HepG2 (cell line): ENCODE results near the gene ABHD2. TPM values are rescaled to one million over a fixed set of nuclear protein-coding genes. Genes with fewer than 3 reads are reported as not detected.

Experiments
- ATAC-seq: fragments of 200-7000 bp; cut with Tn5 transposase; 3 replicates; pipeline ENCODE4 v1.9.1; 2020; ENCODE audit warnings: mild to moderate bottlenecking, moderate library complexity
- BruUV-seq: library from RNA; stranded (reverse); fragments of 400-500 nt; replicated peaks from 2 replicates; lab custom pipeline; 2021; lab: Mats Ljungman, UMichigan
- CTCF ChIA-PET: fragments of 300-600 bp; formaldehyde crosslinking; extraction: SDS; loops from one replicate; lab custom pipeline; 2021; ENCODE audit warnings: low total read pairs, inconsistent platforms, low intra/inter-chr PET ratio; lab: Yijun Ruan, JAX
- POLR2A ChIA-PET: fragments of 350-600 bp; sonication (Branson Sonifier 250); formaldehyde crosslinking; loops from one replicate; lab custom pipeline; 2020; ENCODE audit warnings: antibody characterized with exemption, inconsistent platforms; lab: Yijun Ruan, JAX
- DNase-seq: peaks from one replicate; pipeline ENCODE4 v3.0.0-alpha.2; 2015; ENCODE audit warnings: low spot score
- FAIRE-seq: peaks from 3 replicates; lab custom pipeline; 2011; peaks lifted over from hg19 to GRCh38; lab: Jason Lieb, UNC
- H2AFZ ChIP-seq: one replicate; pipeline ENCODE4 v1.6.1; 2011; ENCODE audit warnings: low read length, inconsistent platforms
- H3K27ac ChIP-seq: fragments of 300-600 bp; 3 replicates; pipeline ENCODE4 v1.8.0; 2011; ENCODE audit warnings: mixed run types, mild to moderate bottlenecking, mixed read lengths, low read length, inconsistent platforms; ENCODE audit not compliant: insufficient read depth; ENCODE audit errors: extremely low read length
- H3K27me3 ChIP-seq, 2 experiments: fragments of 200-600 bp in 1 of 2; 2 replicates in 1 of 2; 3 replicates in 1 of 2; pipeline versions ENCODE4 v1.6.0 to v1.8.0; 2011; ENCODE audit warnings: low read length in 2 of 2, mild to moderate bottlenecking in 2 of 2, moderate library complexity in 2 of 2, inconsistent platforms in 1 of 2; ENCODE audit not compliant: insufficient read depth in 2 of 2, control insufficient read depth in 1 of 2
- H3K36me3 ChIP-seq, 2 experiments: fragments of 200-600 bp in 1 of 2; replicated peaks in 1 of 2; 2 replicates in 1 of 2; 3 replicates in 1 of 2; pipeline versions ENCODE4 v1.5.1 to v1.8.0; 2011; ENCODE audit warnings: low read length in 2 of 2, inconsistent platforms in 1 of 2; ENCODE audit not compliant: insufficient read depth in 2 of 2, control insufficient read depth in 1 of 2
- H3K4me1 ChIP-seq: 2 replicates; pipeline ENCODE4 v1.5.1; 2012; ENCODE audit warnings: low read length, inconsistent platforms; ENCODE audit not compliant: insufficient read depth
- H3K4me2 ChIP-seq: 2 replicates; pipeline ENCODE4 v1.6.0; 2011; ENCODE audit warnings: low read depth, low read length, inconsistent platforms
- H3K4me3 ChIP-seq, 3 experiments: fragments of 200-600 bp in 1 of 3; sonication (generic), shearing (Covaris generic) in 1 of 3; replicated peaks in 1 of 3; 2 replicates each; pipeline ENCODE4 v1.5.1; 2011 to 2016; ENCODE audit warnings: low read length in 3 of 3, inconsistent platforms in 2 of 3, low read depth in 2 of 3, mild to moderate bottlenecking in 2 of 3, control low read depth in 1 of 3, mixed read lengths in 1 of 3; ENCODE audit not compliant: insufficient read depth in 1 of 3
- H3K79me2 ChIP-seq: one replicate; pipeline ENCODE4 v1.6.1; 2011; ENCODE audit warnings: low read length, inconsistent platforms; ENCODE audit not compliant: insufficient read depth
- H3K9ac ChIP-seq: 2 replicates; pipeline ENCODE4 v1.6.0; 2011; ENCODE audit warnings: mild to moderate bottlenecking, low read depth, low read length, inconsistent platforms; ENCODE audit not compliant: insufficient read depth
- H3K9me3 ChIP-seq: 2 replicates; pipeline ENCODE4 v1.5.1; 2012; ENCODE audit warnings: mild to moderate bottlenecking, low read length
- H4K20me1 ChIP-seq: 2 replicates; pipeline ENCODE4 v1.6.0; 2011; ENCODE audit warnings: inconsistent platforms, mild to moderate bottlenecking, low read length, moderate library complexity; ENCODE audit not compliant: insufficient read depth
- ERF ChIP-seq: IDR thresholded peaks from 2 replicates; pipeline ENCODE4 v1.6.1; 2018; ENCODE audit warnings: missing biosample characterization, missing genetic modification reagents
- ESRRA ChIP-seq: sonication (generic); formaldehyde crosslinking; IDR thresholded peaks from 2 replicates; pipeline ENCODE4 v1.5.1; 2020; ENCODE audit warnings: mild to moderate bottlenecking, low read depth, missing genetic modification reagents
- HNRNPK ChIP-seq: fragments of 200-400 bp; formaldehyde crosslinking; IDR thresholded peaks from 2 replicates; pipeline ENCODE4 v1.6.1; 2018; ENCODE audit warnings: low read length, low read depth, moderate library complexity, mild to moderate bottlenecking; ENCODE audit not compliant: poor library complexity, severe bottlenecking
- MLLT10 ChIP-seq: sonication (generic); formaldehyde crosslinking; IDR thresholded peaks from 2 replicates; pipeline ENCODE4 v1.4.0; 2020; ENCODE audit warnings: missing genetic modification reagents
- MZF1 ChIP-seq: sonication (generic); formaldehyde crosslinking; IDR thresholded peaks from 2 replicates; pipeline ENCODE4 v1.8.1; 2023; ENCODE audit warnings: mild to moderate bottlenecking, missing genetic modification reagents, borderline replicate concordance
- NFYC ChIP-seq: IDR thresholded peaks from 2 replicates; pipeline ENCODE4 v1.6.1; 2016; ENCODE audit warnings: missing genetic modification reagents, missing compliant biosample characterization
- RELA ChIP-seq: sonication (generic); formaldehyde crosslinking; IDR thresholded peaks from 2 replicates; pipeline ENCODE4 v1.4.0; 2020; ENCODE audit warnings: missing genetic modification reagents
- SIN3A ChIP-seq: IDR thresholded peaks from 2 replicates; pipeline ENCODE4 v1.6.1; 2011; ENCODE audit warnings: low read depth, mild to moderate bottlenecking, control low read depth, low read length, borderline replicate concordance
- SPEN ChIP-seq: sonication (generic); formaldehyde crosslinking; IDR thresholded peaks from 2 replicates; pipeline ENCODE4 v1.5.1; 2020; ENCODE audit warnings: low read depth, mild to moderate bottlenecking, missing genetic modification reagents
- ZNF281 ChIP-seq: sonication (generic); formaldehyde crosslinking; IDR thresholded peaks from 2 replicates; pipeline ENCODE4 v1.4.0; 2020; ENCODE audit warnings: missing genetic modification reagents, borderline replicate concordance
- ZNF784 ChIP-seq: sonication (generic); formaldehyde crosslinking; IDR thresholded peaks from 2 replicates; pipeline ENCODE4 v1.5.1; 2020; ENCODE audit warnings: missing genetic modification reagents, mild to moderate bottlenecking, borderline replicate concordance
- WGBS: methylation state at CpG from one replicate; pipeline ENCODE4 v1.1.6; 2017; ENCODE audit warnings: low lambda C conversion rate; 5-methylcytosine and 5-hydroxymethylcytosine counted together
- in situ Hi-C: cut with HindIII; loops from 2 replicates; pipeline ENCODE4 v1.10.0; 2017; ENCODE audit warnings: low pct_unique_long_range_greater_than_20kb; ENCODE audit not compliant: extremely low pct_ligation_motif_present
- intact Hi-C: fragments of 100-400 bp; cut with micrococcal nuclease; formaldehyde crosslinking; loops from one replicate; pipeline ENCODE4 v1.10.0; 2022; ENCODE audit not compliant: unreplicated experiment
- polyA plus RNA-seq, 8 experiments: library from polyadenylated mRNA; depleted of rRNA in 3 of 8; stranded (reverse) in 7 of 8; unstranded in 1 of 8; fragments of >200 nt; fragmentation: Illumina TruSeq in 4 of 8; extraction: Trizol in 4 of 8; gene quantifications; 2 replicates each; pipeline versions ENCODE4 v1.2.1 to v1.2.3, GENCODE V29; 2011 to 2016; ENCODE audit warnings: low read depth in 4 of 8, missing spikeins in 1 of 8, mixed read lengths in 1 of 8; ENCODE audit not compliant: insufficient read depth in 1 of 8
- total RNA-seq, 5 experiments: library from RNA; depleted of rRNA; stranded (reverse); fragments of >200 nt; fragmentation: Illumina TruSeq; extraction: Trizol; gene quantifications; 2 replicates each; pipeline ENCODE4 v1.2.3, GENCODE V29; 2016; ENCODE audit warnings: low read depth in 1 of 5
- TF ChIP-seq, protein P1 (sequence below): sonication (generic); formaldehyde crosslinking; IDR thresholded peaks from 2 replicates; pipeline ENCODE4 v1.8.0; 2022; ENCODE audit warnings: mild to moderate bottlenecking, missing genetic modification reagents; ENCODE audit not compliant: insufficient replicate concordance
- TF ChIP-seq, protein P2 (sequence below): sonication (generic); formaldehyde crosslinking; IDR thresholded peaks from 2 replicates; pipeline ENCODE4 v1.8.1; 2023; ENCODE audit warnings: mild to moderate bottlenecking, inconsistent platforms, moderate library complexity, missing genetic modification reagents, borderline replicate concordance
- TF ChIP-seq, protein P3 (sequence below): sonication (generic); formaldehyde crosslinking; IDR thresholded peaks from 2 replicates; pipeline ENCODE4 v1.8.1; 2022; ENCODE audit warnings: mild to moderate bottlenecking, missing genetic modification reagents

The ABHD2 gene
- total and polyA plus RNA-seq, 2 of the 13 experiments (the other 11 are each of a cell fraction or from before 2014, with no cell fraction given): 14.8 to 22.4 TPM

DNA sequence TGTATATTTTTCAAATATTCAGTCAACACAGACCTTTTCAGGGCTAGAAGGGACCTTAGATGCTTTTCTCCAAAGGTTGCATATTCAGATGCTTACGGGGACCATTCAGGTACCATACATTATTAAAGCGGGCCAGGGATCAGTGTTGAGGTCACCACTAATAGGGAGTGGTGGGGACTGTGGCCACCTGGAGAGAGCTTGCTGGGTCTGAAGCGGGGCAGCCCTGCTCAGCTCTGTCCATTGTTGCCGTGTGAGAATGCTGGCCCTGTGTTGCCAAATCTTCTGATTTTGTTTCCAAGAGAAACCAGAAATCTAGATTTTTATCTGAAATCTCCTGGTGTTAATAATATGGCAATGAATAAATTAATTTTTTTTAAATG, 23.7 kb downstream of the ABHD2 start:
- 79% methylated on average over 4 of the region's 4 CpGs for WGBS
- CTCF ChIA-PET: no interaction called here
- no peak for FAIRE-seq

More for the DNA sequence above, 23.7 kb downstream of the ABHD2 start:
- no TSS peak for BruUV-seq
- TF ChIP-seq ZNF281 (CRISPR knock-in tag): no peak
- TF ChIP-seq RELA: no peak
- TF ChIP-seq ERF: 0 out of 2 replicates have a peak, but pooled peaks have one; percentile 7
- TF ChIP-seq NFYC (CRISPR knock-in tag): no peak
- no peak for TF ChIP-seq ZNF784 (CRISPR knock-in tag)
- no peak for TF ChIP-seq MZF1 (CRISPR knock-in tag)
- TF ChIP-seq ESRRA (CRISPR knock-in tag): 0 out of 2 replicates have a peak, but pooled peaks have one; percentile 2
- no peak for TF ChIP-seq MLLT10
- TF ChIP-seq, protein P1, sequence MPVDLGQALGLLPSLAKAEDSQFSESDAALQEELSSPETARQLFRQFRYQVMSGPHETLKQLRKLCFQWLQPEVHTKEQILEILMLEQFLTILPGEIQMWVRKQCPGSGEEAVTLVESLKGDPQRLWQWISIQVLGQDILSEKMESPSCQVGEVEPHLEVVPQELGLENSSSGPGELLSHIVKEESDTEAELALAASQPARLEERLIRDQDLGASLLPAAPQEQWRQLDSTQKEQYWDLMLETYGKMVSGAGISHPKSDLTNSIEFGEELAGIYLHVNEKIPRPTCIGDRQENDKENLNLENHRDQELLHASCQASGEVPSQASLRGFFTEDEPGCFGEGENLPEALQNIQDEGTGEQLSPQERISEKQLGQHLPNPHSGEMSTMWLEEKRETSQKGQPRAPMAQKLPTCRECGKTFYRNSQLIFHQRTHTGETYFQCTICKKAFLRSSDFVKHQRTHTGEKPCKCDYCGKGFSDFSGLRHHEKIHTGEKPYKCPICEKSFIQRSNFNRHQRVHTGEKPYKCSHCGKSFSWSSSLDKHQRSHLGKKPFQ (CRISPR knock-in tag): no peak
- TF ChIP-seq SIN3A: no peak
- TF ChIP-seq, protein P2, sequence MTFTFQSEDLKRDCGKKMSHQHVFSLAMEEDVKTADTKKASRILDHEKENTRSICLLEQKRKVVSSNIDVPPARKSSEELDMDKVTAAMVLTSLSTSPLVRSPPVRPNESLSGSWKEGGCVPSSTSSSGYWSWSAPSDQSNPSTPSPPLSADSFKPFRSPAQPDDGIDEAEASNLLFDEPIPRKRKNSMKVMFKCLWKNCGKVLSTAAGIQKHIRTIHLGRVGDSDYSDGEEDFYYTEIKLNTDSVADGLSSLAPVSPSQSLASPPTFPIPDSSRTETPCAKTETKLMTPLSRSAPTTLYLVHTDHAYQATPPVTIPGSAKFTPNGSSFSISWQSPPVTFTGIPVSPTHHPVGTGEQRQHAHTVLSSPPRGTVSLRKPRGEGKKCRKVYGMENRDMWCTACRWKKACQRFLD (CRISPR knock-in tag): no peak
- no peak for TF ChIP-seq HNRNPK
- TF ChIP-seq, protein P3, sequence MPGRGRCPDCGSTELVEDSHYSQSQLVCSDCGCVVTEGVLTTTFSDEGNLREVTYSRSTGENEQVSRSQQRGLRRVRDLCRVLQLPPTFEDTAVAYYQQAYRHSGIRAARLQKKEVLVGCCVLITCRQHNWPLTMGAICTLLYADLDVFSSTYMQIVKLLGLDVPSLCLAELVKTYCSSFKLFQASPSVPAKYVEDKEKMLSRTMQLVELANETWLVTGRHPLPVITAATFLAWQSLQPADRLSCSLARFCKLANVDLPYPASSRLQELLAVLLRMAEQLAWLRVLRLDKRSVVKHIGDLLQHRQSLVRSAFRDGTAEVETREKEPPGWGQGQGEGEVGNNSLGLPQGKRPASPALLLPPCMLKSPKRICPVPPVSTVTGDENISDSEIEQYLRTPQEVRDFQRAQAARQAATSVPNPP (CRISPR knock-in tag): no peak
- no peak for TF ChIP-seq SPEN (CRISPR knock-in tag)
- H3K4me1 ChIP-seq: peaks cover 80% of the 10 kb centered on the region
- intact Hi-C loops (no loop called here), in situ Hi-C loops (no loop called here)
- H3K4me2 ChIP-seq: peak overlapping the region; percentile 40
- H3K27me3 ChIP-seq: no peaks in the 10 kb centered on the region
- DNase-seq (no peak), ATAC-seq (peak; percentile 68)
- peaks cover 0 to 17% of the 10 kb centered on the region in 2 experiments; a peak in 3 of 5 replicates for H3K36me3 ChIP-seq
- H3K9me3 ChIP-seq: no peaks in the 10 kb centered on the region
- no peak overlapping the region for H3K9ac ChIP-seq
- peak overlapping the region; percentile 69 for H3K27ac ChIP-seq
- H3K4me3 ChIP-seq: no peak overlapping the region
- POLR2A ChIA-PET: interaction anchor here (0.9 to 2.4 kb wide), 9 partner anchors 9 to 43 kb away, joined by 3 to 16 read pairs (median 5); partner anchors contain the start of gene ABHD2
- no peaks in the 10 kb centered on the region for H4K20me1 ChIP-seq
- no peak overlapping the region for H2AFZ ChIP-seq
- H3K79me2 ChIP-seq: peaks cover 5% of the 10 kb centered on the region
